ENCODE measurements around the gene RYR2.
"Not testable (repeated sequence)": the region's sequence is repeated elsewhere in the genome, so short reads cannot be mapped to it uniquely, and the experiment has no call there.

DNA sequence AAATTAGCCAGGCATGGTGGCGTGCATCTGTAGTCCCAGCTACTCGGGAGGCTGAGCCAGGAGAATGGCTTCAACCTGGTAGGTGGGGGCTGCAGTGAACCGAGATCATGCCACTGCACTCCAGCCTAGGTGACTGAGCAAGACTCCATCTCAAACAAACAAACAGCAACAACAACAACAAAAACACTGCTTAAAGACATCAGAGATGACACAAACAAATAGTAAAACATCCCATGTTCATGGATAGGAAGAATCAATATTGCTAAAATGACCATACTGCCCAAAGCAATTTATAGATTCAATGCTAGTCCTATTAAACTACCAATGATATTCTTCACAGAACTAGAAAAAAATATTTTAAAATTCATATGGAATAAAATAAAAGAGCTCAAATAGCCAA, 801.5 kb downstream of the RYR2 start:
- not testable (repeated sequence) for TF ChIP-seq CTCF (conservative IDR thresholded peaks at IDR 0.05; ENCODE audit: low read depth, low read length); EZH2 (IDR thresholded peaks at IDR 0.05; ENCODE audit: borderline replicate concordance, low read depth, low read length, poor library complexity, severe bottlenecking)

Measured in A673 (cell line).